Loucy (cell line): ENCODE results near the gene C16orf78.

ENCODE experiments used
- H2AFZ ChIP-seq: fragments of 200-600 bp; sonication (generic); 2 replicates; pipeline ENCODE4 v1.6.0; 2016; ENCODE audit warnings: antibody characterized with exemption, mild to moderate bottlenecking, low read length, moderate library complexity
- H3F3A ChIP-seq: fragments of 200-600 bp; 2 replicates; pipeline ENCODE4 v1.6.0; 2016; ENCODE audit warnings: antibody characterized with exemption, low read depth, mild to moderate bottlenecking
- H3K27me3 ChIP-seq: fragments of 200-600 bp; sonication (generic); 2 replicates; pipeline ENCODE4 v1.6.1; 2014; ENCODE audit warnings: low read length, mild to moderate bottlenecking; ENCODE audit not compliant: insufficient read depth, poor library complexity, severe bottlenecking
- H3K36me3 ChIP-seq: fragments of 200-600 bp; sonication (generic); 2 replicates; pipeline ENCODE4 v1.6.1; 2016; ENCODE audit warnings: low read length; ENCODE audit not compliant: insufficient read depth
- H3K4me1 ChIP-seq: fragments of 200-600 bp; sonication (generic); 2 replicates; pipeline ENCODE4 v1.5.1; 2014; ENCODE audit warnings: low read length, mild to moderate bottlenecking; ENCODE audit not compliant: insufficient read depth, poor library complexity, severe bottlenecking
- H3K4me2 ChIP-seq: fragments of 200-600 bp; sonication (generic); 2 replicates; pipeline ENCODE4 v1.6.0; 2014; ENCODE audit warnings: antibody characterized with exemption, low read length, low read depth, mild to moderate bottlenecking; ENCODE audit not compliant: poor library complexity, severe bottlenecking
- H3K4me3 ChIP-seq: fragments of 200-600 bp; sonication (generic); 2 replicates; pipeline ENCODE4 v1.5.1; 2014; ENCODE audit warnings: low read length, mild to moderate bottlenecking, mixed read lengths; ENCODE audit not compliant: poor library complexity, severe bottlenecking
- H3K79me2 ChIP-seq: fragments of 200-600 bp; sonication (generic); 2 replicates; pipeline ENCODE4 v1.6.1; 2014; ENCODE audit warnings: low read length; ENCODE audit not compliant: insufficient read depth
- H3K9ac ChIP-seq: fragments of 200-600 bp; sonication (generic); 2 replicates; pipeline ENCODE4 v1.6.0; 2014; ENCODE audit warnings: mild to moderate bottlenecking, low read depth, low read length, moderate library complexity; ENCODE audit not compliant: poor library complexity, severe bottlenecking
- H3K9me2 ChIP-seq: fragments of 200-600 bp; sonication (generic); replicated peaks from 2 replicates; pipeline ENCODE4 v1.6.1; 2016; ENCODE audit warnings: low read depth, low read length, mixed read lengths
- H3K9me3 ChIP-seq: fragments of 200-600 bp; sonication (generic); 2 replicates; pipeline ENCODE4 v1.6.1; 2014; ENCODE audit warnings: mild to moderate bottlenecking, antibody characterized with exemption, low read length, low read depth; ENCODE audit not compliant: insufficient read depth
- H4K20me1 ChIP-seq: fragments of 200-600 bp; sonication (generic); 2 replicates; pipeline ENCODE4 v1.6.0; 2014; ENCODE audit warnings: antibody characterized with exemption, low read length, mild to moderate bottlenecking; ENCODE audit not compliant: insufficient read depth, poor library complexity, severe bottlenecking
- EZH2phosphoT487 ChIP-seq: fragments of 200-600 bp; IDR thresholded peaks from 2 replicates; pipeline ENCODE4 v1.6.1; 2018; ENCODE audit warnings: antibody characterized with exemption, mild to moderate bottlenecking, moderate library complexity, borderline replicate concordance
- TF ChIP-seq, protein P1 (sequence below): fragments of 200-600 bp; sonication (generic); conservative IDR thresholded peaks from 2 replicates; pipeline ENCODE4 v1.5.1; 2014; ENCODE audit warnings: mild to moderate bottlenecking, antibody characterized with exemption, low read length

Gene C16orf78

DNA sequence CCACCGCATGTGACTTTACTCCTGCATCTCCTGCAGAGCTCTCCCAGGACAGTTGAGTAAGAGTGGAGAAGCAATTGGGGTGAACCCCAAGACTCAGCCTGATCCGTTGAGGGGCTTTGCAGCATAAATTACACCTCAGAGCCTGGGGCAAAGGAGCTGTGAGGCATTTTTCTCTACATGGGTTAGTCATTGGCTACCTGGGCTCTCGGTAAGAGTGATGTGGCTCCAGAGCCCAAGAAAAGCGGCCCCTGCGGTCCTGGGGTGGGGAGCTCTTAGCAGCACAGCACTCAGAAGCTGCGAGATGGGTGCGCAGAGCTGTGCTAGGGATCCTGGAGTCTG is 40.4 kb upstream of the C16orf78 start:
- Histone ChIP-seq H2AFZ (no peak overlapping the region), H3F3A (no peaks in the 10 kb centered on the region), H4K20me1 (no peaks in the 10 kb centered on the region), H3K4me1 (peaks cover 13% of the 10 kb centered on the region), H3K4me3 (no peak overlapping the region), H3K79me2 (no peaks in the 10 kb centered on the region), H3K36me3 (no peaks in the 10 kb centered on the region), H3K9me2 (no peaks in the 10 kb centered on the region), H3K4me2 (no peak overlapping the region), H3K9me3 (no peaks in the 10 kb centered on the region), H3K9ac (no peak overlapping the region), H3K27me3 (no peaks in the 10 kb centered on the region)
- TF ChIP-seq, protein P1, sequence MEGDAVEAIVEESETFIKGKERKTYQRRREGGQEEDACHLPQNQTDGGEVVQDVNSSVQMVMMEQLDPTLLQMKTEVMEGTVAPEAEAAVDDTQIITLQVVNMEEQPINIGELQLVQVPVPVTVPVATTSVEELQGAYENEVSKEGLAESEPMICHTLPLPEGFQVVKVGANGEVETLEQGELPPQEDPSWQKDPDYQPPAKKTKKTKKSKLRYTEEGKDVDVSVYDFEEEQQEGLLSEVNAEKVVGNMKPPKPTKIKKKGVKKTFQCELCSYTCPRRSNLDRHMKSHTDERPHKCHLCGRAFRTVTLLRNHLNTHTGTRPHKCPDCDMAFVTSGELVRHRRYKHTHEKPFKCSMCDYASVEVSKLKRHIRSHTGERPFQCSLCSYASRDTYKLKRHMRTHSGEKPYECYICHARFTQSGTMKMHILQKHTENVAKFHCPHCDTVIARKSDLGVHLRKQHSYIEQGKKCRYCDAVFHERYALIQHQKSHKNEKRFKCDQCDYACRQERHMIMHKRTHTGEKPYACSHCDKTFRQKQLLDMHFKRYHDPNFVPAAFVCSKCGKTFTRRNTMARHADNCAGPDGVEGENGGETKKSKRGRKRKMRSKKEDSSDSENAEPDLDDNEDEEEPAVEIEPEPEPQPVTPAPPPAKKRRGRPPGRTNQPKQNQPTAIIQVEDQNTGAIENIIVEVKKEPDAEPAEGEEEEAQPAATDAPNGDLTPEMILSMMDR: no peak
- no peak for TF ChIP-seq EZH2phosphoT487

DNA sequence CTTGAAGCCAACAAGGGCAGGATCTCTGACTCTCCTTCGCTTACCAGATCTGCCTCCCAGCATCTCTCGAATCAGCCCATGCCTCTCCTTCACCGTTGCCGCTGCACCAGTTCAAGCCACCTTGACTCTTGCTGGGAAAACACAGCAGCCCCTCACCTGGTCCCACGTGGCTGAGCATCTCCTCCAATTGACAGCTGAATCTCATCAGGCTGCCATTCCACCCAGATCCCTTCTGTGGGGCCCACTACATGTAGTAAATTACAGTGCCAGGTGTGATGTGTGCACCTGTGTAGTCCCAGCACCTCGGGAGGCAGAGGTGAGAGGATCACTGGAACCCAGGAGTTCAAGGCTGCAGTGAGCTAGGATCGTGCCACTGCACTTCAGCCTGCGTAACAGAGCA is 37.8 kb upstream of the C16orf78 start:
- Histone ChIP-seq H3K4me2 (no peak overlapping the region), H2AFZ (no peak overlapping the region), H3K36me3 (no peaks in the 10 kb centered on the region), H4K20me1 (no peaks in the 10 kb centered on the region), H3K27me3 (no peaks in the 10 kb centered on the region), H3K9me3 (no peaks in the 10 kb centered on the region), H3K9ac (no peak overlapping the region), H3K4me3 (no peak overlapping the region), H3K4me1 (peaks cover 26% of the 10 kb centered on the region), H3F3A (no peaks in the 10 kb centered on the region), H3K9me2 (no peaks in the 10 kb centered on the region), H3K79me2 (no peaks in the 10 kb centered on the region)
- TF ChIP-seq, protein P1: no peak
- no peak for TF ChIP-seq EZH2phosphoT487

DNA sequence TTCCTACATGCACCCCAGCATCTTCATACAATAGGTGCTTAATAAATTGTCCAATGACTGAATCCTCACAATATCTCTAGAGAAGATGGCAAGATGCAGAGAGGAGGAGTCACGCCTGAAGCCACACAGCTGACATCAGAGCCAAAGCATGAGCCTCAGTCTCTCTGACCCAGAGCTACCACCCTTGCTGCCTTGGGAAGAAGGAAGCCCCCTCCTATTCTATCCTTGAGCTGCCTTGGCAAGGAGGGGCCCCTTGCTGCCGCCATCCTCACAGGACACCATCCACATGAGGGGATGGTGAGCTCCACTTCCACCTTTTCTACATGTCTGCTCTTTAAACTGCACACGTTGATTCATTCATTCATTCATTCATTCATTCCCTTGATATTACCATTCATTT is 37.0 kb upstream of the C16orf78 start:
- H3K9me3 ChIP-seq: no peaks in the 10 kb centered on the region
- no peaks in the 10 kb centered on the region for H4K20me1 ChIP-seq
- TF ChIP-seq, protein P1: no peak
- TF ChIP-seq EZH2phosphoT487: no peak
- H3F3A ChIP-seq: no peaks in the 10 kb centered on the region
- no peaks in the 10 kb centered on the region for H3K9me2 ChIP-seq
- peaks cover 24% of the 10 kb centered on the region for H3K4me1 ChIP-seq
- H3K9ac ChIP-seq: no peak overlapping the region
- no peak overlapping the region for H2AFZ ChIP-seq
- no peaks in the 10 kb centered on the region for H3K27me3 ChIP-seq
- H3K4me2 ChIP-seq: no peak overlapping the region
- H3K36me3 ChIP-seq: no peaks in the 10 kb centered on the region
- no peaks in the 10 kb centered on the region for H3K79me2 ChIP-seq
- H3K4me3 ChIP-seq: no peak overlapping the region
